Dedifferentiated amniotic fluid mesenchymal stem cell (primary cell): ENCODE results near the gene TBC1D20.
"Not testable (repeated sequence)": the region's sequence is repeated elsewhere in the genome, so short reads cannot be mapped to it uniquely, and the experiment has no call there.

Experiments used
- DNase-seq: peaks from one replicate; pipeline ENCODE4 v3.0.0-alpha.2; 2016; ENCODE audit errors: extremely low spot score

TBC1D20 gene

GRCh38 chr20:401682-402495, 60.4 kb downstream of the TBC1D20 start:
- no peak for DNase-seq

- no peak for DNase-seq
Observed at GRCh38 chr20:400454-401275, 61.7 kb downstream of the TBC1D20 start.

GRCh38 chr20:400128-400453, 62.2 kb downstream of the TBC1D20 start:
- no peak for DNase-seq

DNA sequence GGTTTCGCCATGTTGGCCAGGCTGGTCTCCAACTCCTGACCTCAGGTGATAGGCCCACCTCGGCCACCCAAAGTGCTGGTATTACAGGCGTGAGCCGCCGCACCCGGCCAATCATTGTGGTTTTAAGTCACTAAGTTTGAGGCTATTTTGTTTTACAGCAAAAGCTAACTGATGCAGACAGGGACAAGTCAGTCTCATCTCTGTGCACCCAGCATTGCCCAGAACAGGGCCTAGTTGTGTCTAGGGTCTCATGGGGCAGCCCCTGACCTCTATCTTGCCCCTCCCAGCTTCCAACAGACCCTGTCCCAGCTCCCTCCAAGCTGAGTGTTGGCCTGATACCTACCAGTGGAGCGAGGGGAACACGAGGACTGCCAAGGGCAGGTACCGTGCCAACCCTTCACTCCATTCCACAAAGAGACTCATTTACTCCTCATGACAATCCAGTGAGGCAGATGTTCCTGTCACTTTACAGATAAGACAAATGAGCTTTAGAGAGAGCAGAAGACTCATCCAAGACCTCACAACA, 63.1 kb downstream of the TBC1D20 start:
- DNase-seq, result no peak

GRCh38 chr20:397432-398237, 64.7 kb downstream of the TBC1D20 start:
- DNase-seq, result no peak

GRCh38 chr20:396619-397431, 65.5 kb downstream of the TBC1D20 start:
- DNase-seq, result no peak

DNA sequence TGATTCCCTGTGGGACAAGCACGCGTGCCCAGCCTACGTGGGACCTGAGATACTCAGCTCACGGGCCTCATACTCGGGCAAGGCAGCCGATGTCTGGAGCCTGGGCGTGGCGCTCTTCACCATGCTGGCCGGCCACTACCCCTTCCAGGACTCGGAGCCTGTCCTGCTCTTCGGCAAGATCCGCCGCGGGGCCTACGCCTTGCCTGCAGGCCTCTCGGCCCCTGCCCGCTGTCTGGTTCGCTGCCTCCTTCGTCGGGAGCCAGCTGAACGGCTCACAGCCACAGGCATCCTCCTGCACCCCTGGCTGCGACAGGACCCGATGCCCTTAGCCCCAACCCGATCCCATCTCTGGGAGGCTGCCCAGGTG, 66.1 kb downstream of the TBC1D20 start:
- DNase-seq, result no peak

DNA sequence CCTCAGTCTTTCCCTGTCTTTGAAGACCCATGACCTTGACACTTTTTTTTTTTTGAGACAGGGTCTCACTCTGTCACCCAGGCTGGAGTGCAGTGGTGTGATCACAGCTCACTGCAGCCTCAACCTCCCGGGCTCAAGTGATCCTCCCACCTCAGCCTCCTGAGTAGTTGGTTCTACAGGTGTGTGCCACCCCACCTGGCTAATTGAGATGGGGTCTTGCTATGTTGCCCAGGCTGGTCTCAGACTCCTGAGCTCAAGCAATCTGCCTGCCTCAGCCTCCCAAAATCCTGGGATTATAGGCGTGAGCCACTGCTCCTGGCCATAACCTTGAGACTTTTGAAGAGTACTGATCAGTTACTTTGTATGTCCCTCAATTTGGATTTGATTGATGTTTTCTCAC, 69.0 kb downstream of the TBC1D20 start:
- DNase-seq, result not testable (repeated sequence)

DNA sequence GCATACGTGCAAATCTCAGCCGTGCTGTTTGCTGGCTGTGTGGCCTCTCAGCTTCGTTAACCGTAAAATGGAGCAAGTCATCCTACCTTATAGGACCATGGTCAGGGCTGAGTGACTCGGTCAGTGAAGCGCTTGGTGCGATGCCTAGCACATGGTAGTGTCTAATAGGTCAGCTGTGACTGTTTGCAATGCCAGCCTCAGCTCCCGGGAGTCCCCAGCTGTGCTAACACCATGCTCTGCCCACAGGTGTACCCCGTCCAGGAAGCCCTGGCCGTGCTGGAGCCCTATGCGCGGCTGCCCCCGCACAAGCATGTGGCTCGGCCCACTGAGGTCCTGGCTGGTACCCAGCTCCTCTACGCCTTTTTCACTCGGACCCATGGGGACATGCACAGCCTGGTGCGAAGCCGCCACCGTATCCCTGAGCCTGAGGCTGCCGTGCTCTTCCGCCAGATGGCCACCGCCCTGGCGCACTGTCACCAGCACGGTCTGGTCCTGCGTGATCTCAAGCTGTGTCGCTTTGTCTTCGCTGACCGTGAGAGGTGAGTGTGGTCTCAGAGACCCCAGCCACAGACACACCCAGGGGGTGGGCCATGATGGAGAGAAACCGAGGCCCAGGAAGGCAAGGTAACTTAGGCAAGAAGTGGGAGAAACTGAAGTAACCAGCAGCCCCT, 71.2 kb downstream of the TBC1D20 start:
- no peak for DNase-seq

DNA sequence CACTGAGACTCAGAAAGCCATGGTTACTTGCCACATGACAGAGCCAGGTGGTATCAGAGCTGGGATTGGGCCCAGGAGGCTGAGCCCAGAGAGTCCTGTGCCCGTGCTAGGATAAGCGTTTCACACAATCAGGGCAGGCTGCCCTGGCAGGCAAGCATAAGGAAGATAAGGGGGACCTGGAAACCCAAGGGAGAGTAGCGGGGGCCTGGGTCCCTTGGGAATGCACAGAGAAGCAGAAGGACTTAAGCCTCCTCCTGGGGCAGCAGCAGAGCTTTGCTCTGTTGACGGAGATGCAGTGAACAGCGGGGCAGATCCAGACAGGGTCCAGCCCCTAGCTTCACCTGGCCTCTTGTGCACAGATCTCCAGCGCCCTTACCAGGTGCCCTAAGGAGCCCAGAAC, 73.1 kb downstream of the TBC1D20 start:
- DNase-seq, result no peak

DNA sequence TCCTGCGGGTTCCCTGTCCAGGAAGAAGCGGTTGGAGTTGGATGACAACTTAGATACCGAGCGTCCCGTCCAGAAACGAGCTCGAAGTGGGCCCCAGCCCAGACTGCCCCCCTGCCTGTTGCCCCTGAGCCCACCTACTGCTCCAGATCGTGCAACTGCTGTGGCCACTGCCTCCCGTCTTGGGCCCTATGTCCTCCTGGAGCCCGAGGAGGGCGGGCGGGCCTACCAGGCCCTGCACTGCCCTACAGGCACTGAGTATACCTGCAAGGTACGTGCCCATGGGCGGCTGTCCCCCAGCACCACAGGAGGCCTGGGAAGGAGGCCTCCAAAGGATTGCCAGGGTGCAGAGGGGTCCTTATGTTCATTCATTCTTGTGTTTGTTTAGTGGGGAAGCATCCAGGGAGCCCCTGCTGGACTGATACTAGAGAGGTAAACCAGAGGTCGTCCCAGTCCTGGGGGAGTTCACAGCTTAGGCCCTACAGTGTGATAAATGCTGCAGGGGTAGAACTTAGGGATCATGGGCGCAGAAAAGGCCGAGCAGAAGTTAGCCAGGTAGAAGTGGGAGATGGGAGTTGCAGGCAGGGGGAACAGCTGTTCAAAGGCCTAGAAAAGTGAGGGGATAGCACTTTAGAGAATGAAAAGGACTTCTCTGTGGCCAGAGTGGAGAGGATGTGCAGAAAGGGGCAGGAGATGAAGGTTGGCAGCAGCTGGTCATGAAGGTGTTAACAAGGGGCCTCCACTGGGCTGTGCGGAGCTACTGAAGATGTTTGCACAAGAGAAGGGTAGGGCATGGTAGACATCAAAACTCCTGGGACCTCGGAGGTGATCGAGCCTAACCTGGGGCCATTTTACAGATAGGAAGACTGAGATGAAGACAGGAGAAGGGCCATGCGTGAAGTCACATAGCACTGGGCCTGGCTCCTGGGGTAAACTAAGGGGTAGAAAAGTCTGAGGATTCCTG, 74.0 kb downstream of the TBC1D20 start:
- no peak for DNase-seq

- no peak for DNase-seq
Observed at GRCh38 chr20:387520-387919, 74.8 kb downstream of the TBC1D20 start.

- not testable (repeated sequence) for DNase-seq
Observed at GRCh38 chr20:386634-387033, 75.7 kb downstream of the TBC1D20 start.
